ENCODE measurements around the gene SEC16A. TPM values are rescaled to one million over a fixed set of nuclear protein-coding genes. Genes with fewer than 3 reads are reported as not detected.
A peak's percentile ranks its signal among the peaks of the same experiment; 100 is the strongest.

SEC16A gene
- total RNA-seq, 2 donors from 2014 or later, result 32.6 to 41.6 TPM

GRCh38 chr9:136400038-136400834 lies 82.6 kb downstream of the SEC16A start, which contains the start of gene SNAPC4:
SNAPC4 (minus strand) TSS chr9:136400170; CDS start chr9:136398428, 1,742 bp downstream.
- H3K36me3 ChIP-seq, result peaks cover 20% of the 10 kb centered on the region
- H3K4me3 ChIP-seq, result peak within 1 kb of the TSS; percentile 91 to 98
- no peaks in the 10 kb centered on the region for H3K9me3 ChIP-seq
- peak within 1 kb of the TSS; percentile 38 to 62 for H3K27ac ChIP-seq
- peaks cover 0 to 21% of the 10 kb centered on the region in 2 donors for H3K4me1 ChIP-seq
- peak; percentile 93 to 99 for TF ChIP-seq CTCF (IDR thresholded peaks at IDR 0.05)
- H3K27me3 ChIP-seq, result no peaks in the 10 kb centered on the region
- DNase-seq (ENCODE audit: low spot score), result peak; percentile 76

GRCh38 chr9:136399176-136400037 lies 83.4 kb downstream of the SEC16A start:
- H3K4me3 ChIP-seq, result peak overlapping the region; percentile 91 to 98
- H3K9me3 ChIP-seq, result no peaks in the 10 kb centered on the region
- DNase-seq (ENCODE audit: low spot score), result no peak
- H3K27ac ChIP-seq, result peak overlapping the region; percentile 38 to 62
- no peaks in the 10 kb centered on the region for H3K27me3 ChIP-seq
- peaks cover 21% of the 10 kb centered on the region for H3K36me3 ChIP-seq
- H3K4me1 ChIP-seq, result peaks cover 0 to 21% of the 10 kb centered on the region in 2 donors
- no peak for TF ChIP-seq CTCF (IDR thresholded peaks at IDR 0.05)

- H3K36me3 ChIP-seq, result peaks cover 30% of the 10 kb centered on the region
- no peaks in the 10 kb centered on the region for H3K9me3 ChIP-seq
- H3K4me1 ChIP-seq, result peaks cover 0 to 21% of the 10 kb centered on the region in 2 donors
- no peak overlapping the region for H3K4me3 ChIP-seq
- no peak for TF ChIP-seq CTCF (IDR thresholded peaks at IDR 0.05)
- no peaks in the 10 kb centered on the region for H3K27me3 ChIP-seq
- DNase-seq (ENCODE audit: low spot score), result no peak
- H3K27ac ChIP-seq, result no peak overlapping the region
Measured at GRCh38 chr9:136398286-136398685, 84.6 kb downstream of the SEC16A start.

- H3K27ac ChIP-seq, result no peak overlapping the region
- H3K36me3 ChIP-seq, result peaks cover 37% of the 10 kb centered on the region
- no peak for TF ChIP-seq CTCF (IDR thresholded peaks at IDR 0.05)
- H3K27me3 ChIP-seq, result no peaks in the 10 kb centered on the region
- no peak for DNase-seq (ENCODE audit: low spot score)
- no peak overlapping the region for H3K4me3 ChIP-seq
- H3K9me3 ChIP-seq, result no peaks in the 10 kb centered on the region
- peaks cover 0 to 21% of the 10 kb centered on the region in 2 donors for H3K4me1 ChIP-seq
Measured at GRCh38 chr9:136397643-136398042, 85.2 kb downstream of the SEC16A start.

GRCh38 chr9:136396219-136396515 lies 86.7 kb downstream of the SEC16A start:
- H3K4me1 ChIP-seq, result peaks cover 0 to 21% of the 10 kb centered on the region in 2 donors
- H3K27me3 ChIP-seq, result no peaks in the 10 kb centered on the region
- no peak overlapping the region for H3K27ac ChIP-seq
- DNase-seq (ENCODE audit: low spot score), result no peak
- TF ChIP-seq CTCF (IDR thresholded peaks at IDR 0.05), result no peak
- no peak overlapping the region for H3K4me3 ChIP-seq
- peaks cover 50% of the 10 kb centered on the region for H3K36me3 ChIP-seq
- no peaks in the 10 kb centered on the region for H3K9me3 ChIP-seq
